HG03139 (cell line): ENCODE data around the gene SPATA17.
"Not testable (repeated sequence)": the region's sequence is repeated elsewhere in the genome, so short reads cannot be mapped to it uniquely, and the experiment has no call there.

Experiments
- ATAC-seq: cut with Tn5 transposase; IDR thresholded peaks from one replicate; pipeline ENCODE4 v1.9.1; 2021; ENCODE audit not compliant: unreplicated experiment

SPATA17 gene, protein sequence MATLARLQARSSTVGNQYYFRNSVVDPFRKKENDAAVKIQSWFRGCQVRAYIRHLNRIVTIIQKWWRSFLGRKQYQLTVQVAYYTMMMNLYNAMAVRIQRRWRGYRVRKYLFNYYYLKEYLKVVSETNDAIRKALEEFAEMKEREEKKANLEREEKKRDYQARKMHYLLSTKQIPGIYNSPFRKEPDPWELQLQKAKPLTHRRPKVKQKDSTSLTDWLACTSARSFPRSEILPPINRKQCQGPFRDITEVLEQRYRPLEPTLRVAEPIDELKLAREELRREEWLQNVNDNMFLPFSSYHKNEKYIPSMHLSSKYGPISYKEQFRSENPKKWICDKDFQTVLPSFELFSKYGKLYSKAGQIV

DNA sequence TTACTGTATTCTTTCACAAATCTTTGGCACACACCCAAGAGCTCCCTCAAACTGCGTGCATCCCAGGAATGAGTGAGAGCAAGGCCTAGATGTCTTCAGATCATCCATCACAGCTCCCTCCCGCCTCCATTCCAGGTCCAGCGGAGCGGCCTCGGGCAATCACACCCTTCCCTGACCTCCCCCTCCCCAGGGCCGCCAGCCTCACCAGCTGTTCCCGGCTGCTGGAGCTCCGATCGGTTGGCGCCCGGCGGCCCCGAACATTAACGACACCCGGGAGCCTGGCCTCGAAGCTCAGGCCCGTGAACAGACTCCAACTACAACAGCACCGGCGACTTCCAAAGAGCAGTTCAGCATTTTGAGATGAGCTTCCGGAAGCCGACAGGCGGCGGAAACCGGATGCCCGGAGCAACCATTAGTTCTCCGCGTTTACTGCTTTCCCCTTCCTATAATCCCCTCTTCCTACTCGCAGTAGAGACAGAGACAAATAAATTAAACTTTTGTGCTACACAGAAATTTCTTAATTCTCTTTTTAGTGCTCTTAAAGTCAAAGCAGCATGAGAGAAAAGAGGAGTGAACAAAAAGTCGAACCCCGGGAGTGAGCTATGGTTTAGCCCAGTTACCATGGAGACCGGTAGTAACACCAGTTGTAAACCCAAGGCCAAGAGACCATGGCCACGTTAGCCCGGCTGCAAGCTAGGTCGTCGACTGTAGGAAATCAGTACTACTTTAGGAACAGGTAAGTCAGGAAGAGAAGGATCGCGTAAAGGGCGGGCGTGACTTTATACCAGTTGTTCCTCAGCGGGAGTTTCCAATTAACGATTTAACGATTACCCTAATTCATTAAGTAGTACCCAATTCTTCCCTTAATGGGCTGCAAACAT lies at the start of gene SPATA17, which contains the start of gene GPATCH2:
Gene SPATA17, plus strand, starts transcription at position 634 of the 881 bp plus-strand sequence. Its CDS starts 35 bp downstream, at position 669.
Gene GPATCH2, minus strand, starts transcription at position 380 of the 881 bp plus-strand sequence. Its CDS starts 119 bp downstream, at position 261.
- peak; percentile 96 for ATAC-seq

DNA sequence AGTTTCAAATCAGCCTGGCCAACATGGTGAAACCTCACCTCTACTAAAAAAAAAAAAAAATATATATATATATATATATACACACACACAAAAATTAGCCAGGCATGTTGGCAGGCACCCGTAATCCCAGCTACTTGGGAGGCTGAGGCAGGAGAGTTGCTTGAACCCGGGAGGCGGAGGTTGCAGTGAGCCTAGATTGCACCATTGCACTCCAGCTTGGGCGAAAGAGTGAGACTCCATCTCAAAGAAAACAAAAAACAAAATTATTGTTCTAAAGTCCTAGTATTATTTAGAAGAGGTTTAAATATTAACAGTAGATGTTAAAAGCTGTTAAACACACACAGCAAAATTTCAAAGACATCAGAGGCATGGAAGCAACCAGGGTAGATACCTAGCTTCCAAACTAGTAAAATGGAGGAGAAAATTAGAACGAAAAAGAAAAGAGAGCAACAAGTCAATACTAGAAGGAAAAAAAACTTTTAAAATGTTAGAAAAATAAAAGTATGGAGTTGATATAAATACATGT lies 46.8 kb upstream of the SPATA17 start:
- not testable (repeated sequence) for ATAC-seq

DNA sequence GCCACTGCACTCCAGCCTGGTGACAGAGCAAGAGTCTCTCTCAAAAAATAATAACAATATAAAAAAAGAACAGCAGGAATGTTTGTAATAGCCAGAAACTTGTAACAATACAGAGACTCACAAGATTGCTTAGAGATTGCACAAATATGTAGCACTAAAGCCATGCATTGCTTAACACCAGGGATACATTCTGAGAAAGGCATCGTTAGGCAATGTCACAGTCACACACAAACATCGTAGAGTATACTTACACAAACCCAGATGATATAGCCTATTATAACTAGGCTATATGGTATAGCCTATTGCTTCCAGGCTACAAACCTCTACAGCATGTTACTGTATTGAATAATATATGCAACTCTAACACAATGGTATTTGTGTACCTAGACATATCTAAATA lies 45.6 kb upstream of the SPATA17 start:
- ATAC-seq: no peak

DNA sequence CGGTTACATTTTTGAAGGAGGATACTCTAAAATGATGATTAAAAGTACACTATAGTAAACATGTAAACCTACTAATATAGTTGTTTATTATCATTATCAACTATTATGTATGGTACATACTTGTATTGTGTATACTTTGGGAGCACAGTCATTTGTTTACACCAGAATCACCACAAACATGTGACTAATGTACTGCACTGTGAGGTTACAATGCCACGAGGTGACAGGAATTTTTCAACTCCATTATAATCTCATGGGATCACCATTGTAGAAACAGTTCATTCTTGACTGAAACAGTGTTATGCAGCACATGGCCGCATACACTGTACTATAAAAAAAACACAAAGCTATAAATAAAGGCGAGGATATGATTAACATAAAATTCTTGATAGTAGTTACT lies 44.6 kb upstream of the SPATA17 start:
- ATAC-seq: no peak

DNA sequence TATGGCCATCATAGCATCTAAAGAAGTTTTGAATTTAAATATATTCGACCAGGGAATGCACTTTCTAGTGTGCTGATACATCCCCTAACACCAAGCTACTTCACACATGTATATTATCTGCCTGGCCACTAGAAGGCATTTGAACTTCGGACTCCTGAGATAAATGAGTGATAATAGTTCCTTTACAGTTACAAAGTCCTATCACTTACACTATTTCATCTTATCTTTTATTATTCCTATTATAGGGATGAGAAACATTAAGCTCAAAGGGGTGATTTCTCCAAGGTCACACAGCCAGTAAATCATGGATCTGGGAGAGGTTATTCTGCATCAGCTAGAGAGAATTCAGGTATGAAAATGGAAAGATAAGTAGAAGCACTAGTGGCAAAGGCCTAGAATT lies 40.5 kb upstream of the SPATA17 start:
- ATAC-seq: no peak

DNA sequence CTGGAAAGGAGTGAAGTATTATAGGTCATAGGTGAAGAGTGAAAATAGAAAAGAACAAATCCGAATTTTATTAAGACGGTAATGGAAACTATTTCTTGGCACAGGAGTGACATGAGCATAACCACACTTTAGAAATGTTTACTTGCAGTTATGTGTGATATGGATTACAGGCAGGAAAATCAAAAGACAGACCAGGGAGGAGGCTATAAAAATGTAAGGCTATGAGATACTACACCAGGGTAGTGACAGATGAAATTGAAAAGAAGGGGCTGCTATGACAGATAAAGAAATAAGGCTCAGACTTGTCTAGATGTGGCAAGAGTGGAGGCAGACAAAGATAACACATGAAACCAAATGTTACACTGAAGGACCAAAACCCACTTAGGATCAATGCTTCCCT lies 32.0 kb upstream of the SPATA17 start:
- ATAC-seq: no peak

DNA sequence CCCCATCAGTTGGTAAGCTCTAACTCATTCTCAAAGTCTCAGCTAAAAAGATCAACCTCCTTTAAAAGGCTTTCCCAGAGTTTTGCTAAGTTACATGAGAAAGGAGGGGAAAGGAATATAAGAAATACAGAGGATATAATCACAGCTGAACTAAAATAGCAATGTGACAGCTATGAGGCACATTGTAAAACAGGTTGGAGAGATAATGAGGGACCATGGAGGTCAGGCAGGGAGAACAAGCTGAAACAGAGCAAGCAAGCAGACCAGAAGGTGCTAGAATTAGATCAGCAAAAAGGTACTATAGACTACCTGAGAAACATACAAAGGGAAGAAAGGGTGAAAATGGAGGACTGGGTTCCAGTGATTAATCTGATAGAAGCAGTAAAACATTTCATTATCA lies 28.8 kb upstream of the SPATA17 start:
- no peak for ATAC-seq

DNA sequence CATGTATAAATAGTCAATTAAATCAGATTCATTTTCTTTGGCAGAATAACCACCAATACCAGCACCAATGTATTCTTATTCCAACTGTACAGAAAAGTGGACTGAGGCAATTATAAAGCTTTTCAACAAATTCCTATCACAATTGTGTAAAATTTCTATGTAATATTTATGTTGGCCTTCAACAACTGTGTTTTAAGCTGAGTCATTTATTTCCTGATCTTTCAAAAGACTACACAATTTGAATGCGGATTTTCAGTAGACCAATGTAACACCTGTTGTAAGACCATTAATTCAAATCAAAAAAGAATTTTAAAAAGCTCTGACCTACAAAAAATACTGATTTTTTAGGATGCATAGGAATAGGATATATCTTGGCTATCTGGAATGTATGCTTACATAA lies 25.8 kb upstream of the SPATA17 start:
- ATAC-seq: no peak

DNA sequence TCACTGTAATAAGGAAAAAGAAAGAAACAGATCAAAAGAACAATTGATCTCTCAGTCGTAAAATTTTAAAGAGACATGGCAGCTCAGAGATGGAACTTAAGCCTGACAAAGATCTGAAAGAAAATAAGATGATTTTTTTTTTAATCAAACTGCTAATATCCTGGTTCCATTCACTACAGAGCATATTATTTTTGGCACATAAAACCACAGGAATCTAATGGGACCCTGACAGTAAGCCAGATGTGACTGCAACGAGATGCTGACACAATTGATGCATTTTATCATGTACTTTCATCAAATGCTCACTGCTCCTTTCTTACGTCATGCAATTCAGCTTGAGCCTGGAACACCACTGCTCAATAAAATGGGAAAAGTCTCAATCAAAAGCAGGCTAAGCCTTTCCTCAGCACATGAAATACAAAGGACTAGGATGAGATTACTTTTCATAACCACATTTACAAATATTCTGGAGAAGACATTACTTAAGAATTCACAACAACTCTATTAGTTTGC lies 16.9 kb upstream of the SPATA17 start:
- no peak for ATAC-seq

DNA sequence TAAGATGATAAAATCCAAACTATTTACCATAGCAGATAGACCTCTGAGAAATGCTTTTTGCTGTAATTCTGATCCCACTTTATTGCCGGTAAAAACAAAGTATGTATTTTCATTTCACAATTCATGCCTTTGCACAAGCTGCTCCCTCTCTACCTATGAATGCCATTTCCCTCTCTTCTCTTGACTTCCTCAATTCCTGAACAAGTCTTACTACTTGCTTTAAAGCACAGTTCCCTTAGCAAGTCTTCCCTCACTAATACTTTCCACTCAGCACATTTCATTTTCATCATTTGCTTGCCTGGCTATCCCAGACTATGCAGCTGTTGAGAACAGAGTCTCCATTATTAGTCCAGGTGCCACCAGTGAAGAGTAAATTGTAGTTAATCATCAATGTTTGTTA lies 14.0 kb upstream of the SPATA17 start:
- ATAC-seq: no peak

DNA sequence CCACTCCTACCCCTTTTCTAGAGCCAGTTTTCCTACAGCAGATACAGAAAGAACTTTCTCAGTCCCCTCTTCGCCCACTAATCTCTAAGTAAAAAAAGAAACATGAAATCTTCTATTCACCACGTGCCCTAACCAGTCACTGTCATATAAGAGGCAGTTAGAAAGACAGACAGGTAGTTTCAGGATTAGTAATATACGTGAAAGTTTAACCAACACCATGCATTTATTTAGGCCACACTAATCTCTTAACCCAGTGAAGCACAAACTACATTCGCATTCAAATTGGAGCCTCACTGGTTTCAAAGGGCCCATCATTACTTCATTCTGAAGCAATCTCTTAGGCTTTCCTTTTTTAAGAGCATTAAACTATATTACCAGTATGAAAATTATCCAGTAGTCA lies 10.3 kb upstream of the SPATA17 start:
- peak; percentile 100 for ATAC-seq

DNA sequence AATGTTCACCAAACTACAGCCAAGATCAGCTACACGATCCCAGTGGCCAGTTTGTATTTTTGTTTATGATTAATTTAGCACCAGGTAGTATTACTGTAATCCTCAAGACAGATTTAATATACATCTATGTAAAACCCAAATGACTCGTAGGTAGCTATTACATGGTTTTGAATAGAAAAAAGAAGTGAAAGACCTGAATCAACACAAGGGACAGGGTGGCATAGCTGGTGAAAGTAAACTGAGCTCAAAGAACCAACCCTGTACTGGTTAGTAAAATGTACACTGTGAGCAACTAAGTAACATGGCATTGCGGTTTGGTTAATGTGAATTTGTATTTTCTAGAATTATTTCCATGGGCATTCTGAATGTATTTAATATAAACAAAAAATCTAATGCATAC lies 9.1 kb upstream of the SPATA17 start:
- ATAC-seq: no peak

DNA sequence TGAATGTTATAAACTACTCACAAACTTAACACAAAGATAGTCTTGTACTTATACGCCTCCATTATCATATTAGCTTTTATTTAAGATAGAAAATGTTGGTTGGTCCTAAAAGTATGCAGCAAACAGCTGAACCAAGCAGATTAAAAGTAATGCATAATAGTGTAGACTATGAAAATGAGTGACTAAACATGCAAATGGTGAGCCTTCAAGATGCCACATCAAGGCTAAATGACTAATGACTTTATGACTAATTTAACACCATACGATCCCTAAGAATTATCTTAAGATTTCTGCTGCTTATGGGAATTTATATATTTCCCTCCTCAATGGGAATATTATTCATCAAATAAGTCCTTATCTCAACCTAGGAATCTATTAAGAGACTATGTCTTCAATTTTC lies 4.8 kb upstream of the SPATA17 start:
- no peak for ATAC-seq

DNA sequence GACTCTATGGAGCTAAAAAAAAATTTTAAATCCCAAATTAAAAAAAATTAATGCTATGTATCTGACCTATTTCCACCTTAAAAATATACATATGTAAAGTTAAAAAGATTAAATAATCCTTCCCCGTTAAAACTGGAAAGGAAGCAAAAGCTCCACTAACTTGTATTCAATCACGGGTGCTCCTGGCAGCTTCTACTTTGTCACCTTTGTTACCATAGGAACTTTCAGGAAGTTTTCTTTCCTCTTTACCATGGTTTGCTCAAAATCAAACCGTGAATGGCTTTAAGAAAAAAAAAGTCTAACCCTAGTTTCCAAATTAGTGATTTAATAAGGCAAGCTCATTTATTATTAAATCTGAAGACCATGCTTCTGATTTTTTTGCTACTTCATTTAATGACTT lies 3.7 kb upstream of the SPATA17 start:
- ATAC-seq: no peak

DNA sequence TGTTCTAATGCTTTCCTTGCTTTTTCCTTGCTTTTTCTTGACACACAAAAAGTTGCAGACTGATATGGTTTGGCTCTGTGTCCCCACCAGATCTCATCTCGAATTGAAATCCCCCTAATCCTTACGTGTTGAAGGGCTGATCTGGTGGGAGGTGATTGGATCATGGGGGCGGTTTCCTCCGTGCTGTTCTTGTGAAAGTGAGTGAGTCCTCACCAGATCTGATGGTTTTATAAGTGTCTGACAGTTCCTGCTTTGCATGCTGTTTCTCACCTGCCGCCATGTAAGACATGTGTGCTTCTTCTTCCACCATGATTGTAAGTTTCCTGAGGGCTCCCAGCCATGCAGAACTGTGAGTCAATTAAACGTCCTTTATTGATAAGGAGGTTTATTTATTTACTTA lies 11.3 kb downstream of the SPATA17 start:
- ATAC-seq: no peak

DNA sequence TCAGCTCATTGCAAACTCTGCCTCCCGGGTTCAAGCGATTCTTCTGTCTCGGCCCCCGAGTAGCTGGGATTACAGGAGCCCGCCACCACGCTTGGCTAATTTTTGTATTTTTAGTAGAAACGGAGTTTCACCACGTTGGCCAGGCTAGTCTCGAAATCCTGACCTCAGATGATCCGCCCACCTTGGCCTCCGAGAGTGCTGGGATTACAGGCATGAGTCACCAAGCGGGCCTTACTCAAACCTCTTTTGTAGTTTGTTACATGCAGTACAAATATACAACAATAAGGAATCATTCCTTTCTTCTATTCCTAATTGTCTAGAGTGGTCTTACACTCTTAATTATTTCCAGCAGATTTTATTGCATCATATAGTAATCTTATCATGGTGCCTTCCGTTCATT lies 16.6 kb downstream of the SPATA17 start:
- no peak for ATAC-seq

DNA sequence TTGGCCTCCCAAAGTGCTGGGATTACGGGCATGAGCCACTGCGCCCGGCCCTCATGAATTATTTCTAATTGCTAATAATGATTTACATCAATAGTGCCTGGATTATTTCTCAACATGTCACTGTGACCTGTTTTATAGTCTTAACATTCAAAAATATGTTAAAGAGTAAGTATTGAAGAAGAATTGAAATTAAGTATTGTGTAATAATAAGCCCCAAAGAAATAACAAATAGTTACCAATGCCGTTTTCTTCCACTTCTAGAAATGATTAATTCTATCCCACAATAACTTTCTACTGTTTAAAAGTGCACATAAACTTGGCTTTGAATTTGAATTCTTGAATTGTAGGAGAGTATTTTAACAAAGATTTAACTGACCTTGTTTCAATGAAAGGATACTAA lies 19.5 kb downstream of the SPATA17 start:
- no peak for ATAC-seq

DNA sequence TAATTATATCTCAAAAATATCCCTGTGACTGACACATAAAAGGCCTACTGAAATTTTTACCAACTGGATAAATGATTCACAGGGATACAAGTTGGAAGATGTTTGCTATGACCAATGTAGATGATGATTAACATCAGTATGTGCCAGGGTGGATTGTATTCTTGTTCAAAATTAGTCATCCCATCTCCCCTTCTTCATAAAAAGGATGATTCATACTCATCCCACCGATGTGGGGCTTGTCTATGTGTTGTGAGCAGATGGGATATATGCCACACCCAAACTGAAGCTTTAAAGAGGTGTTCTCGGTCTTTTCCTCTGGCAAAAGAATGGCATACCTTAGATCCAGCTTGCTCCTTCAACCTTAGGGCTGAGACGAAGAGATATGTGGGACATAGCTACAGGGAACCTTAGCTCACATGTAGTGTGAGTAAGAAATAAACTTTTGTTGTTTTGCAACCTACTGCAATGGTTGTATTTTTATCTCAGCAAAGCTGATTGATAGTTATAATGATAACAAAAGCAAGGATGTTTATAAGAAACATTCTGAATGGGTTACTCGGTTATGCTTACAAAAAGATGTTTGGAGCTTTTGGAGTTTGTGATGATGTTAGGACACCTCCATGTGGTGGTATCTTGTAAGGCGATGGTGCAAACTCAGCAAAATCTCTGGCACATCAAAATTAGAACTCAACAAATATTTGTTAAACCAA lies 29.4 kb downstream of the SPATA17 start:
- ATAC-seq: peak; percentile 58

DNA sequence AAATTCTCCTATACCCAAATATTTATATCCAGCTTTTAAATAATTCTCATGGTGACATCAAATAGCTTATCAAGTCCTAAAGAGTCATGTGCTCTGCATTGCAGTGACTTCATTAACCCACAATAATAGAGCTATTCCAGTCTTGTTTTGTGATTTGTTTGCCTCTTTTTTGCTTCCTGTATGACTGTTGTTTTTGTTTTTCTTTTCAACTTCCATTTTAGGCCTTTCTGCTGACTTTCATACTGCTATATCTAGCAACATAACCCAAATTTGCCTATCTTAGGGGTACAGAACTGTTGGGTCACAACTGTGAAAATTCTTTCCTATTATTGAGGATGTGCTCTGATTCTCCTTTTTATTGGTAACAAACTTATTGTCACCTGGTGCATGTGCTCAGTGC lies 30.3 kb downstream of the SPATA17 start:
- ATAC-seq: no peak

DNA sequence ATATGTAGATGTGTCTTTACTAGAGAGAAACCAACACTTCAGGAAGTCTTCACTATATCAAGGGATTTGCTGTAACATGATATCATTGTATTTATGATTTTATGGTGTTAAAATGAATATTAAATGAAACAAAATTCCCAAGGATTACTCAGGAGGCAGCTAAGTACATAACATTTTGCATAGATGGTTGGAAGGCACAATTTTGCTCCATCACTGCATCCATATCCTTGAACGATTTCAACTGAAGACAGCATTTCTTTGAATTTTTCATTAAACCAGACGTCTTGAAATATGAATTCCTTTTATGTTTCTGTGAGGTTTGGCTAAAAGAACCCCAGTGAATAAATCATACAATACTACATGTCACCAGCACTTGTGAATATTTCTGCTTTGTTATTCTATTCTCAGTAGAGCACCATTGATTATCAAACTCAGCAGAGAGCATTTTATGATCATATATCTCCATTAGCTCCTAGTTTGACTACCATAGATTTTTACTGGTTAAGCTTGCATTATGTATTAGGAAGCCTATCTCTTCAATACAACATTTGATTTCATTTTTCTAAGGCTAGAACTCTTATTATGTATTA lies 37.3 kb downstream of the SPATA17 start:
- no peak for ATAC-seq

DNA sequence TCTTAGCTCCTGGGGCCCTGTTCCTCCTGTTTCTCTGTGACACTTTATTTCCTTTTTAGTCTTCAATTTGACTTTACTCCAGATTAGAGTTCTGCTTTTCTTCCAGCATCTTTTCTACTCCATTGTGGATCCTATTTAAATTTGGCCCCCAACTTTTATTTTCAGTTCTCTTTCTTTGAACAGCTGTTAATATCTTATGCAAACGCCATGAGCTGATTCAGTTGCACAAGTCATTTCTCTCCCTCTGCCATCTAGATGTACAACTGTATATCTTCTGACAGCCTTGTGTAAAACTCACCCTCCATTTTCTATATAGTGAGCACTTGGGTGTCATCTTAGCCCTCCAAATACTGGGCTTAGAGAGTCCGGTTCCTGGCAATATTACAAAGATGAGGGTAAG lies 42.2 kb downstream of the SPATA17 start:
- ATAC-seq: no peak
